ENCODE data around the gene CASK. TPM values are rescaled to one million over a fixed set of nuclear protein-coding genes. Genes with fewer than 3 reads are reported as not detected.

CASK gene
- polyA plus RNA-seq, 1 donor from 2014 or later: 58.3 TPM

GRCh38 chrX:41716222-41716621 is 207.1 kb downstream of the CASK start:
- no peaks in the 10 kb centered on the region for H3K27me3 ChIP-seq (ENCODE audit: insufficient read depth, low read depth, low read length)
- no peaks in the 10 kb centered on the region for H3K9me3 ChIP-seq (ENCODE audit: low read length)
- no peak overlapping the region for H2AFZ ChIP-seq (ENCODE audit: low read depth, low read length)

GRCh38 chrX:41711021-41711667 is 212.2 kb downstream of the CASK start:
- Histone ChIP-seq H3K9me3 (ENCODE audit: low read length) (no peaks in the 10 kb centered on the region), H3K27ac (ENCODE audit: low read length) (no peak overlapping the region), H4K20me1 (ENCODE audit: insufficient read depth) (no peaks in the 10 kb centered on the region), H3K79me2 (replicated peaks; ENCODE audit: insufficient read depth, low read length) (no peaks in the 10 kb centered on the region), H3K4me3 (ENCODE audit: low read length) (no peak overlapping the region), H3K4me2 (ENCODE audit: low read length) (no peak overlapping the region), H2AFZ (ENCODE audit: low read depth, low read length) (no peak overlapping the region), H3K9ac (ENCODE audit: low read length) (no peak overlapping the region), H3K9me2 (ENCODE audit: insufficient read depth, low read length) (no peaks in the 10 kb centered on the region), H3F3A (ENCODE audit: insufficient read depth, low read length, poor library complexity, severe bottlenecking) (no peaks in the 10 kb centered on the region), H3K27me3 (ENCODE audit: insufficient read depth, low read depth, low read length) (no peaks in the 10 kb centered on the region), H3K36me3 (ENCODE audit: insufficient read depth, low read length) (no peaks in the 10 kb centered on the region)
- TF ChIP-seq CTCF (IDR thresholded peaks at IDR 0.05; ENCODE audit: poor library complexity, severe bottlenecking): no peak
- TF ChIP-seq REST (IDR thresholded peaks at IDR 0.05; ENCODE audit: borderline replicate concordance): no peak
- no peak for TF ChIP-seq RAD21 (conservative IDR thresholded peaks at IDR 0.05)
- no peak for TF ChIP-seq MXI1 (conservative IDR thresholded peaks at IDR 0.05; ENCODE audit: poor library complexity, severe bottlenecking)
- no peak for TF ChIP-seq POLR2AphosphoS5 (IDR thresholded peaks at IDR 0.05)
- TF ChIP-seq EP300 (conservative IDR thresholded peaks at IDR 0.05; ENCODE audit: poor library complexity, severe bottlenecking): no peak

More at GRCh38 chrX:41716222-41716621, 207.1 kb downstream of the CASK start:
- Histone ChIP-seq H3K27ac (ENCODE audit: low read length) (no peak overlapping the region), H3K36me3 (ENCODE audit: insufficient read depth, low read length) (no peaks in the 10 kb centered on the region), H3K9me2 (ENCODE audit: insufficient read depth, low read length) (no peaks in the 10 kb centered on the region), H3K9ac (ENCODE audit: low read length) (no peak overlapping the region), H3K4me3 (ENCODE audit: low read length) (no peak overlapping the region), H4K20me1 (ENCODE audit: insufficient read depth) (no peaks in the 10 kb centered on the region), H3K4me2 (ENCODE audit: low read length) (no peak overlapping the region), H3K79me2 (replicated peaks; ENCODE audit: insufficient read depth, low read length) (no peaks in the 10 kb centered on the region), H3F3A (ENCODE audit: insufficient read depth, low read length, poor library complexity, severe bottlenecking) (no peaks in the 10 kb centered on the region)
- TF ChIP-seq EZH2 (IDR thresholded peaks at IDR 0.05; ENCODE audit: borderline replicate concordance, insufficient read depth, low read length, poor library complexity, severe bottlenecking) (no peak), POLR2AphosphoS5 (IDR thresholded peaks at IDR 0.05) (no peak), TAF1 (IDR thresholded peaks at IDR 0.05; ENCODE audit: low read depth) (no peak), MXI1 (conservative IDR thresholded peaks at IDR 0.05; ENCODE audit: poor library complexity, severe bottlenecking) (no peak), CTCF (IDR thresholded peaks at IDR 0.05; ENCODE audit: poor library complexity, severe bottlenecking) (no peak), EP300 (conservative IDR thresholded peaks at IDR 0.05; ENCODE audit: poor library complexity, severe bottlenecking) (no peak), SMC3 (conservative IDR thresholded peaks at IDR 0.05; ENCODE audit: poor library complexity) (no peak), REST (IDR thresholded peaks at IDR 0.05; ENCODE audit: borderline replicate concordance) (no peak)
